GM21786 (cell line): Measurements from ENCODE around the gene LRRC27.

ENCODE experiments used
- ATAC-seq: cut with Tn5 transposase; IDR thresholded peaks from one replicate; pipeline ENCODE4 v1.9.1; 2021; ENCODE audit not compliant: unreplicated experiment

The LRRC27 gene

GRCh38 chr10:132423966-132424861 is 92.2 kb downstream of the LRRC27 start:
- no peak for ATAC-seq

- no peak for ATAC-seq
These were observed 93.2 kb downstream of the LRRC27 start for GRCh38 chr10:132425029-132425756.

- no peak for ATAC-seq
These were observed 93.8 kb downstream of the LRRC27 start for GRCh38 chr10:132425757-132426155.

- no peak for ATAC-seq
These were observed 95.2 kb downstream of the LRRC27 start for GRCh38 chr10:132427006-132427771.

- no peak for ATAC-seq
These were observed 96.0 kb downstream of the LRRC27 start for GRCh38 chr10:132427939-132428367.

GRCh38 chr10:132428486-132428995 is 96.5 kb downstream of the LRRC27 start:
- ATAC-seq, result no peak
